Umbilical cord (tissue), 2 donors: ENCODE data around the gene SATB1. TPM values are rescaled to one million over a fixed set of nuclear protein-coding genes. Genes with fewer than 3 reads are reported as not detected.

Experiments
- DNase-seq: peaks from one replicate; pipeline ENCODE4 v3.0.0-alpha.2; 2015; ENCODE audit warnings: low spot score
- total RNA-seq: library from RNA; depleted of rRNA; stranded (reverse); fragments of >200 nt; gene quantifications from one replicate; pipeline ENCODE4 v1.2.3, GENCODE V29; 2014; ENCODE audit warnings: low replicate concordance; ENCODE audit not compliant: insufficient read depth

Gene SATB1
- total RNA-seq, 1 donor from 2014 or later = 76.6 TPM

DNA sequence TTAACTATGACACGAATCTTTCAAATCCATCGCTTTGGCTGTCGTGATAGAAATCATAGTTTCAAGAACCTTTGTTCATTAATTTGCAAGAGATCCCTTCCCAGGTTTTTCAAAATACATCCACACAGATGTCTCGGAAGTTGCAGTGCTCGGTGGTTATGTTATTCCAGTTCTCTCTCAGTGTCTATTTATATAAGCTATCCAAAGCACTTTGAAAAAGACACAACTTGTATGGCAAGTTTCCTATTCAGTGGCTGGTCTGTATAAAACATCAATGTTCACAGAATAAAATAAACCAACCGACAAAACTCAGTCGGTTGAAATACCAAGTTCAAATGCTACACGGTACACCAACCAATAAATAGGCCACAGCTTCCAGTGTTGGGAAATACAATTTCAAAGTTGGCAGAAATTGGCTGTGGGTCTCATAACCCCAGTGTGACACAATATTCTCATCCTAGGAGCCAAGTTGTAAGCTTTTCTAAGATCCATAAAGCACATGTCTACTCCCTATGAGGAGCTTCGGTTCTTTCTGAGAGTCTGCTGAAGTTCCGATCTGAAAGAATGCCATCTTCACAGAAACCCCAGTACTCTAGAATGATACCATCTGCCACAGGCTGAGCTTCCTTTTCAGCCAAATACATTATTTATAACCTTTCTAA lies 23.7 kb downstream of the SATB1 start:
- no peak for DNase-seq

- peak; percentile 6 for DNase-seq
Observed at GRCh38 chr3:18398448-18398847, 26.7 kb downstream of the SATB1 start.

- DNase-seq = no peak
Observed at GRCh38 chr3:18396428-18396827, 28.7 kb downstream of the SATB1 start.

GRCh38 chr3:18394384-18394995 lies 30.6 kb downstream of the SATB1 start:
- DNase-seq = no peak

- no peak for DNase-seq
Observed at GRCh38 chr3:18393906-18394305, 31.2 kb downstream of the SATB1 start.

DNA sequence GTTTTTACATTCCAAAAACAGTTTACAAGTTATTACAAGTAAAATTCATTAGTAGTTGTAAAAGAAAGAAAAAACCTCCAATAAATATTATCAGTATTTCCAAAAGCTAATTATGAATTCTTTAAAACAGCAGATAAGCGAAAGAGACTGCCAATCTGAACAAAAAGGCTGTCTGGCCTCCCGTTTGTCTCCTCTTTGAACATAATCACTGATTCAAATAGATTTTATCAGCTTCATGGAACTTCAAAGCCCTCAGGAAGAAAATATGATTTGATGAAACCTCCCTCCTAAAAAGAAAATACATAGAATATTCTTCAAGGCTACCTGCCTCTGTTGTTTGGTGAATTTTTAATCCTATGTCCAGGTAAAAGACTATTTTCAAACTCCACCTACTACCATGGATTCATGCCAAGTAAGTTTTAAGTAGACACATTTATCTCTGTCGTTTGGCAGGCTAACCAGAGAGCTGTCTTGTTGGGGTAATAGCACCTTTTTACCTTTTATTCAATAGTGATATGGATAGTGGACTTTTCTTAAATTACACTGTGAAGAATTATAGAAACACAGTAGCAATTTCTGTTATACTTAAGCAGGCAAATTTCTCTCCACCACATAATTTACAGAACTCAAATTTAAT lies 35.0 kb downstream of the SATB1 start:
- no peak for DNase-seq

- peak; percentile 17 for DNase-seq
Observed at GRCh38 chr3:18389108-18389733, 35.9 kb downstream of the SATB1 start.

- DNase-seq = no peak
Observed at GRCh38 chr3:18386274-18386890, 38.8 kb downstream of the SATB1 start.

GRCh38 chr3:18385706-18386105 lies 39.4 kb downstream of the SATB1 start:
- no peak for DNase-seq

DNA sequence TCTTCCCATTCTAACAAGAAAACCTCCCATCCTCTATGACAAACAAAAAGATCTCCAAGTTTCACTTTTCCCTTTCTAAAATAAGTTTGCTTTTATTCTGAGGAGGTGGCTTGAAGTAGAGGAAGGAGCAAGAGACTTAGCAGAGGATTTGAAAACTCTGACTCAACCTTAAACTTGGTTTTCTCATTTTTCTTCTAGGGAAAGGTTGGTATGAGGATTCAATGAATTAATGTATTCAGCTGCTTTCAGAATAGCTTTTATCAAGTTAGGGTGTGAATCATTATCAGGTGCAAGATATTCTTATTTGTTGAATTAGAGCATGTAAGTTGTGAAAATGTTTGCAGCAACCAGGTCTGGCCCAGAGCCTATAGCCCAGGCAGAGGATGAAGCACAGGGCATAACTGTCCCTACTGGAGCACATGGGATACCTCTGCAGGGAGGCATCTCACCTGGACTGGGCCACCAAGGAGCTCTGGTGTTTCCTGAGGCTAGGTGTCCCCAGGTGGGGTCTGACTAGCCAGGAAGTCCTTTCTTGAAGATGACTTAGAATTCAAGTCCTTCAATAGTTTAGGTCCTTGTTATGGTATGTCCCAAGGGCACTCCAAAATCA lies 42.3 kb downstream of the SATB1 start:
- no peak for DNase-seq

DNA sequence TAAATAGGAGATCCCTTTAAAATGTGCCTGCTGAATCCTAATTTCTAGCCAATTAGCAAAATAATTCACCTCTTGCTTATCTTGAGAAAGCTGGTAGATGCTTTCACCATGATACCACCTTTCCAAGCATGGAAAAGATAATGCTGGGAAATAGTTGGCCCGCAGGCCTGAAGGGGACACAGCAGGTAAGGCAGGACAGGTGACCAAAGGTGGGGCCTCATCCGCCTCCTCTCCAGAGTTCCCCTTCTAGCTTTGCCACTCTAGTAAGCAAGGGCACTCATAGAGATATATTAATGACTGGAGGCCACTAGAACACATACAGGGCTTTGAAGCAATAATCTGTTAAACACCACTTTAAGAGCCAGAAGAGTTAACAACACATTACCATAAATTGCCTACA lies 45.5 kb downstream of the SATB1 start:
- no peak for DNase-seq

DNA sequence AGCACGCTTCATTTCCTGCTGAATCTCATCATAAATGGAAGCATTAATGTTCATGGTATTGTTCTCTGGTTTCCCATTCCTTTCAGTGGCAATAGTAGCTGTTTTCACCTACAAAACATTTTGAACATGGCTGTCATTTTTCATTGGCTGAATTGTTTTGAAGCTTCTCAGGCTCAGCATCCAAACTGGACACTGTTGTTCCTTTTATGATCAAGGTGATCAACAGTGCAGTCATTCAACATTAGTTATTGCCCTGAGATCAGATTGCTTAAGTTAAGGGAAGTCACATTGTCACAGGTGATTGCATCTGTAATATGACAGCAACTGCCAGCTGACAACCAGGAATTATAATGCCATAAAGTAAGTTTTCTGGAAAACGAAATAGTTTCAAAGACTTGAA lies 46.9 kb downstream of the SATB1 start:
- no peak for DNase-seq

- DNase-seq = no peak
Observed at GRCh38 chr3:18376682-18377081, 48.5 kb downstream of the SATB1 start.

- no peak for DNase-seq
Observed at GRCh38 chr3:18372786-18373405, 52.2 kb downstream of the SATB1 start.

DNA sequence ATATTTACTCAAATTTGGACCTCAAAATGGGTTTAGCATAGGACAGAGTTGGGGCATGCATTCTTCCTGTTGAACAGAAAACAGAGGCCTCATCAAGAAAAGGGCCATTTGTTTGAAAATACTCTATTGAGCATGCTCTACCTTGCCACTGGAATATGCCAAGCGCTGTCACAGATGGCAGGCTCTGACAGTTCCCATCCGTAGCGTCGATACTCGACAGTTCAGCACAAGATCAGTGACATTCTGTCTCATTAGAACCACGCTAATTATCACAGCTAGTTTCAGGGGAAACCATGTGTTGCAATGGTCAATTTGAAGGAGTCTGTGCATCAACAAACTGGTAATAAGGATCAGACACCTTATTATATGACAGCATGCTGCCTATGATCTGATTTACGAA lies 54.5 kb downstream of the SATB1 start:
- no peak for DNase-seq

DNA sequence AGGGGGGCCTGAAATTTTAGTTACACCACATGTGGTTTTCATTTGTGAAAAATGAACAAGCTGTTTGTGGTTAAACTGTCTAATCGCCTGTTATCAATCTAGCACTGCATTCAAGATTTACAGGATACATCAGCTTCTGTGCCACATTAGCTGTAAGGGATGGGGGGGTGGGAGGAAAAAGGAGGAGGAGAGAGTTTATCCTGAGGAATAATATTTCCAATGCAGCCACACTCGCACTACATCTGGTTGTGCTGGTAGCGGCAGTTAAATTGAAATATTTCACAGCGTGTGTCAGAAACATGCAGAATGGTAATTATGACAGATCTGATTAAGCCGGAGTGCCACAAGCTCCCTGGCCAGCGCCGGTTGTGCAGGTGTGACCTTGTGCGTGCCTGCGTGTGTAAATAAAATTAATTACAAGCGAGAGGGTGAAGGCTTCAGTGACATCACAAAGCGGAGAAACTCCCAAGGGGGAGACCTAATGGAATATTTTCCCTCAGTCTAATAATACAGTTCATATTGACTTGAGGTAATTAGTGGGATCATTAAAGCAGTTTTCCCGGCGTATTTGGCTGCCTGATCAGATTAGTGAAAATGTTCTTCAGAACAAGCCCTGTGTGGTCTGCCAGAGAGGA lies 55.5 kb downstream of the SATB1 start:
- no peak for DNase-seq

GRCh38 chr3:18366258-18366657 lies 58.9 kb downstream of the SATB1 start:
- DNase-seq = no peak

DNA sequence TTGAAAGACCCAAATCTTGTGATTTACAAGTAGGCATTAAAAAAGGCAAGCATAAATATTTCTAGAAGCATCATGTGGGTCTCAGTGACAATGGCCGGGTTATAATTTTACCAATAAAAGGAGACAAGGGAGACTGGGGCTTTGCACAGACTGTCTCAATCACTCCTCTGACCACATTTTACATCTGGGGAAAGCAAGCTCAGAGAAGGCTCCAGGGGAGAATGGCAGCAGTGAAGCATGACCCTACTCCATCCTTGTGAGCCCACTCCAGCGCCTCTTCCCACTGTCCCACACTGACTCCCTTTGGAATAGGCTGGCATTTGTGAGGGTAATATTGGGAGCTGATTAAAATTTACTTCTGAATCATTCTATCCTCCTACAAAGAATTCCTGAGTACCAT lies 61.8 kb downstream of the SATB1 start:
- DNase-seq = no peak

- DNase-seq = no peak
Observed at GRCh38 chr3:18357747-18358146, 67.4 kb downstream of the SATB1 start.

- DNase-seq = no peak
Observed at GRCh38 chr3:18355832-18356231, 69.3 kb downstream of the SATB1 start.

- no peak for DNase-seq
Observed at GRCh38 chr3:18354701-18355100, 70.4 kb downstream of the SATB1 start.
